ENCODE results near the gene ZNF224.

ZNF224 gene

DNA sequence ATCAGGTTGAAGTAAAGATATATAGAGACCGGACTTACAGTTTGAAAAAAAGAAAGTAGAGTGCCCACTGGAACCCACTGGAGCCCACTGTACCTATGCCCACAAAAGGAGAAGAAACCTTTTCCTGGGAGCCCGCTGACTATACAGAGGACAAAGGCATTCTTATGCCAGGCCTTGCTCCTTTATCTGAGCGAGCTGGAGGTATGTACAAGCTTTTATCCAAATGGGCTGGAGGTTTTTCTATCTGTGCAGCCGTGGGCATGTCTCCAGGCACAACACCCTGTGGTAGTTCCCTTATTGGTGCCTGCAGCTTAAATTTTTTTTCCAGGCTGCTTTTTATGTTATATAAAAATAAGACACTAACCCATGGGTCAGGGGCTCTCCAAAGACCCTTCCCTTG lies 55.6 kb downstream of the ZNF224 start:
- ATAC-seq: no peak
- TF ChIP-seq, protein P1, sequence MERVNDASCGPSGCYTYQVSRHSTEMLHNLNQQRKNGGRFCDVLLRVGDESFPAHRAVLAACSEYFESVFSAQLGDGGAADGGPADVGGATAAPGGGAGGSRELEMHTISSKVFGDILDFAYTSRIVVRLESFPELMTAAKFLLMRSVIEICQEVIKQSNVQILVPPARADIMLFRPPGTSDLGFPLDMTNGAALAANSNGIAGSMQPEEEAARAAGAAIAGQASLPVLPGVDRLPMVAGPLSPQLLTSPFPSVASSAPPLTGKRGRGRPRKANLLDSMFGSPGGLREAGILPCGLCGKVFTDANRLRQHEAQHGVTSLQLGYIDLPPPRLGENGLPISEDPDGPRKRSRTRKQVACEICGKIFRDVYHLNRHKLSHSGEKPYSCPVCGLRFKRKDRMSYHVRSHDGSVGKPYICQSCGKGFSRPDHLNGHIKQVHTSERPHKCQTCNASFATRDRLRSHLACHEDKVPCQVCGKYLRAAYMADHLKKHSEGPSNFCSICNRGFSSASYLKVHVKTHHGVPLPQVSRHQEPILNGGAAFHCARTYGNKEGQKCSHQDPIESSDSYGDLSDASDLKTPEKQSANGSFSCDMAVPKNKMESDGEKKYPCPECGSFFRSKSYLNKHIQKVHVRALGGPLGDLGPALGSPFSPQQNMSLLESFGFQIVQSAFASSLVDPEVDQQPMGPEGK (CRISPR knock-in tag; IDR thresholded peaks at IDR 0.05; ENCODE audit: borderline replicate concordance): no peak
- no peak for TF ChIP-seq ESRRG (CRISPR knock-in tag; IDR thresholded peaks at IDR 0.05)
- TF ChIP-seq TOX (CRISPR knock-in tag; IDR thresholded peaks at IDR 0.05; ENCODE audit: borderline replicate concordance): no peak
- no peak for TF ChIP-seq ISL1 (CRISPR knock-in tag; IDR thresholded peaks at IDR 0.05)
- TF ChIP-seq GLIS3 (CRISPR knock-in tag; IDR thresholded peaks at IDR 0.05): no peak
- no peak for TF ChIP-seq ZC3H10 (CRISPR knock-in tag; IDR thresholded peaks at IDR 0.05)
- no peak for TF ChIP-seq ZNF70 (CRISPR knock-in tag; IDR thresholded peaks at IDR 0.05)
- TF ChIP-seq ARNTL (CRISPR knock-in tag; IDR thresholded peaks at IDR 0.05; ENCODE audit: borderline replicate concordance, low read depth): no peak
- TF ChIP-seq ZNF8 (CRISPR knock-in tag; IDR thresholded peaks at IDR 0.05): no peak
- no peak for TF ChIP-seq TCF4 (CRISPR knock-in tag; IDR thresholded peaks at IDR 0.05; ENCODE audit: borderline replicate concordance)
- no peak for TF ChIP-seq ZFP30 (CRISPR knock-in tag; IDR thresholded peaks at IDR 0.05)
- TF ChIP-seq CSDC2 (CRISPR knock-in tag; IDR thresholded peaks at IDR 0.05): no peak
- TF ChIP-seq SNAI2 (CRISPR knock-in tag; IDR thresholded peaks at IDR 0.05): no peak
- TF ChIP-seq, protein P2, sequence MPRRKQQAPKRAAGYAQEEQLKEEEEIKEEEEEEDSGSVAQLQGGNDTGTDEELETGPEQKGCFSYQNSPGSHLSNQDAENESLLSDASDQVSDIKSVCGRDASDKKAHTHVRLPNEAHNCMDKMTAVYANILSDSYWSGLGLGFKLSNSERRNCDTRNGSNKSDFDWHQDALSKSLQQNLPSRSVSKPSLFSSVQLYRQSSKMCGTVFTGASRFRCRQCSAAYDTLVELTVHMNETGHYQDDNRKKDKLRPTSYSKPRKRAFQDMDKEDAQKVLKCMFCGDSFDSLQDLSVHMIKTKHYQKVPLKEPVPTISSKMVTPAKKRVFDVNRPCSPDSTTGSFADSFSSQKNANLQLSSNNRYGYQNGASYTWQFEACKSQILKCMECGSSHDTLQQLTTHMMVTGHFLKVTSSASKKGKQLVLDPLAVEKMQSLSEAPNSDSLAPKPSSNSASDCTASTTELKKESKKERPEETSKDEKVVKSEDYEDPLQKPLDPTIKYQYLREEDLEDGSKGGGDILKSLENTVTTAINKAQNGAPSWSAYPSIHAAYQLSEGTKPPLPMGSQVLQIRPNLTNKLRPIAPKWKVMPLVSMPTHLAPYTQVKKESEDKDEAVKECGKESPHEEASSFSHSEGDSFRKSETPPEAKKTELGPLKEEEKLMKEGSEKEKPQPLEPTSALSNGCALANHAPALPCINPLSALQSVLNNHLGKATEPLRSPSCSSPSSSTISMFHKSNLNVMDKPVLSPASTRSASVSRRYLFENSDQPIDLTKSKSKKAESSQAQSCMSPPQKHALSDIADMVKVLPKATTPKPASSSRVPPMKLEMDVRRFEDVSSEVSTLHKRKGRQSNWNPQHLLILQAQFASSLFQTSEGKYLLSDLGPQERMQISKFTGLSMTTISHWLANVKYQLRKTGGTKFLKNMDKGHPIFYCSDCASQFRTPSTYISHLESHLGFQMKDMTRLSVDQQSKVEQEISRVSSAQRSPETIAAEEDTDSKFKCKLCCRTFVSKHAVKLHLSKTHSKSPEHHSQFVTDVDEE (CRISPR knock-in tag; IDR thresholded peaks at IDR 0.05): no peak
- no peak for TF ChIP-seq RARB (CRISPR knock-in tag; IDR thresholded peaks at IDR 0.05)
- TF ChIP-seq PPARA (CRISPR knock-in tag; IDR thresholded peaks at IDR 0.05; ENCODE audit: borderline replicate concordance): no peak
- TF ChIP-seq, protein P3, sequence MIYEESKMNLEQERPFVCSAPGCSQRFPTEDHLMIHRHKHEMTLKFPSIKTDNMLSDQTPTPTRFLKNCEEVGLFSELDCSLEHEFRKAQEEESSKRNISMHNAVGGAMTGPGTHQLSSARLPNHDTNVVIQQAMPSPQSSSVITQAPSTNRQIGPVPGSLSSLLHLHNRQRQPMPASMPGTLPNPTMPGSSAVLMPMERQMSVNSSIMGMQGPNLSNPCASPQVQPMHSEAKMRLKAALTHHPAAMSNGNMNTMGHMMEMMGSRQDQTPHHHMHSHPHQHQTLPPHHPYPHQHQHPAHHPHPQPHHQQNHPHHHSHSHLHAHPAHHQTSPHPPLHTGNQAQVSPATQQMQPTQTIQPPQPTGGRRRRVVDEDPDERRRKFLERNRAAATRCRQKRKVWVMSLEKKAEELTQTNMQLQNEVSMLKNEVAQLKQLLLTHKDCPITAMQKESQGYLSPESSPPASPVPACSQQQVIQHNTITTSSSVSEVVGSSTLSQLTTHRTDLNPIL (CRISPR knock-in tag; IDR thresholded peaks at IDR 0.05; ENCODE audit: low read depth): no peak
- TF ChIP-seq ZNF565 (CRISPR knock-in tag; conservative IDR thresholded peaks at IDR 0.05; ENCODE audit: low read depth): no peak

GRCh38 chr19:44151491-44151890 lies 57.3 kb downstream of the ZNF224 start:
- no peak for ATAC-seq
- TF ChIP-seq GLIS3 (CRISPR knock-in tag; IDR thresholded peaks at IDR 0.05) (no peak), ESRRG (CRISPR knock-in tag; IDR thresholded peaks at IDR 0.05) (no peak), ISL1 (CRISPR knock-in tag; IDR thresholded peaks at IDR 0.05) (no peak), OSR1 (CRISPR knock-in tag; IDR thresholded peaks at IDR 0.05) (no peak), BACH2 (CRISPR knock-in tag; IDR thresholded peaks at IDR 0.05; ENCODE audit: borderline replicate concordance) (no peak), POU6F1 (CRISPR knock-in tag; IDR thresholded peaks at IDR 0.05; ENCODE audit: borderline replicate concordance, low read depth) (no peak)
- TF ChIP-seq, protein P3 (CRISPR knock-in tag; IDR thresholded peaks at IDR 0.05; ENCODE audit: low read depth): no peak

DNA sequence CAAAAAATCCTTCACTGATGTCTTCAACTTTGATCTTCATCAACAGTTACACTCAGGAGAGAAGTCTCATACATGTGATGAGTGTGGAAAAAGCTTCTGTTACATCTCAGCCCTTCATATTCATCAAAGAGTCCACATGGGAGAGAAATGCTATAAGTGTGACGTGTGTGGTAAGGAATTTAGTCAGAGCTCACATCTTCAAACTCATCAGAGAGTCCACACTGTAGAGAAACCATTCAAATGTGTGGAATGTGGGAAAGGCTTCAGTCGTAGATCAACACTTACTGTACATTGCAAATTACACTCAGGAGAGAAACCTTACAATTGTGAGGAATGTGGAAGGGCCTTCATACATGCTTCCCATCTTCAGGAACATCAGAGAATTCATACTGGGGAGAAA lies 62.3 kb downstream of the ZNF224 start:
- ATAC-seq: no peak
- TF ChIP-seq TOX (CRISPR knock-in tag; IDR thresholded peaks at IDR 0.05; ENCODE audit: borderline replicate concordance) (no peak), POU6F1 (CRISPR knock-in tag; IDR thresholded peaks at IDR 0.05; ENCODE audit: borderline replicate concordance, low read depth) (no peak), ARNTL (CRISPR knock-in tag; IDR thresholded peaks at IDR 0.05; ENCODE audit: borderline replicate concordance, low read depth) (no peak), ZFP3 (CRISPR knock-in tag; IDR thresholded peaks at IDR 0.05) (no peak), GLIS3 (CRISPR knock-in tag; IDR thresholded peaks at IDR 0.05) (no peak), ISL1 (CRISPR knock-in tag; IDR thresholded peaks at IDR 0.05) (no peak), SNAI2 (CRISPR knock-in tag; IDR thresholded peaks at IDR 0.05) (no peak), ZNF70 (CRISPR knock-in tag; IDR thresholded peaks at IDR 0.05) (no peak), OSR1 (CRISPR knock-in tag; IDR thresholded peaks at IDR 0.05) (no peak), RARB (CRISPR knock-in tag; IDR thresholded peaks at IDR 0.05) (no peak), CSDC2 (CRISPR knock-in tag; IDR thresholded peaks at IDR 0.05) (no peak)
- TF ChIP-seq, protein P1 (CRISPR knock-in tag; IDR thresholded peaks at IDR 0.05; ENCODE audit: borderline replicate concordance): no peak
- TF ChIP-seq, protein P3 (CRISPR knock-in tag; IDR thresholded peaks at IDR 0.05; ENCODE audit: low read depth): no peak

Data from SK-N-SH treated with all-trans-retinoic acid at 6 μM for 48 hours (cell line).